Psoas muscle (tissue), 8 donors: ENCODE measurements around the gene SLC7A5. TPM values are rescaled to one million over a fixed set of nuclear protein-coding genes. Genes with fewer than 3 reads are reported as not detected.
"Not testable (repeated sequence)": the region's sequence is repeated elsewhere in the genome, so short reads cannot be mapped to it uniquely, and the experiment has no call there.

Experiments used
- ATAC-seq, 4 donors: fragments of 200-7000 bp; cut with Tn5 transposase; one replicate each; pipeline ENCODE4 v1.9.1; 2020; ENCODE audit warnings: moderate library complexity in 3 of 4, mild to moderate bottlenecking in 2 of 4
- DNase-seq, 2 donors: peaks; one replicate each; pipeline ENCODE4 v3.0.0-alpha.2; 2020
- H3K27ac ChIP-seq: fragments of 200-600 bp; one replicate; pipeline ENCODE4 v1.8.0; 2022
- H3K27me3 ChIP-seq, 3 donors: fragments of 200-600 bp in 1 of 3; one replicate each; pipeline versions ENCODE4 v1.6.1 to v1.8.0; 2013 to 2022; ENCODE audit warnings: low read length in 2 of 3, mild to moderate bottlenecking in 2 of 3, moderate library complexity in 1 of 3; ENCODE audit not compliant: insufficient read depth in 3 of 3
- H3K36me3 ChIP-seq, 2 donors: fragments of 200-600 bp in 1 of 2; one replicate each; pipeline versions ENCODE4 v1.6.1 to v1.8.0; 2013 to 2022; ENCODE audit warnings: low read depth in 1 of 2, mild to moderate bottlenecking in 1 of 2, moderate library complexity in 1 of 2; ENCODE audit not compliant: insufficient read depth in 1 of 2
- H3K4me1 ChIP-seq: fragments of 200-600 bp; one replicate; pipeline ENCODE4 v1.8.0; 2022
- H3K4me3 ChIP-seq: fragments of 200-600 bp; one replicate; pipeline ENCODE4 v1.8.0; 2022; ENCODE audit warnings: mild to moderate bottlenecking
- H3K9me3 ChIP-seq: fragments of 200-600 bp; one replicate; pipeline ENCODE4 v1.8.0; 2022
- CTCF ChIP-seq: fragments of 200-600 bp; IDR thresholded peaks from one replicate; pipeline ENCODE4 v1.8.0; 2022; ENCODE audit warnings: antibody characterized with exemption
- WGBS, 3 donors: extraction: QIAGEN DNeasy Blood & Tissue Kit; methylation state at CpG; one replicate each; pipeline versions ENCODE4 v1.1.6 to v1.1.7; 2013; 5-methylcytosine and 5-hydroxymethylcytosine counted together
- intact Hi-C, 2 donors: fragments of 100-400 bp; cut with DNase I; formaldehyde crosslinking; loops; one replicate each; pipeline versions ENCODE4 v1.11.0 to v1.14.2; 2022
- polyA plus RNA-seq, 3 donors: library from polyadenylated mRNA; stranded (reverse); fragments of 200-250 nt; gene quantifications; one replicate each; pipeline ENCODE4 v1.2.3, GENCODE V29; 2013
- total RNA-seq, 4 donors: library from RNA; stranded (reverse); fragmentation: NEBNext Ultra II Directional in 2 of 4; extraction: Animal tissue kit (Norgen Biotek cat#: 25700) in 2 of 4; gene quantifications; one replicate each; pipeline versions ENCODE4 v1.2.1 to v1.2.4, GENCODE V29; 2021 to 2023
- donor health status: healthy with polysubstance abuse.
- donor health status: DM: no; HTN: no; CAD: no; lungs with moderate emphysema.
- donor health status: Bipolar disorder and iron deficiency.
- donor health status: healthy.
- donor health status: DM: yes; HTN: yes; CAD: no.
- donor health status: DM: no; HTN: no; CAD: no.
- donor health status: DM: no; HTN: no; CAD: no.
- donor health status: DM: yes; HTN: yes; CAD: no.

The SLC7A5 gene
- total and polyA plus RNA-seq, 7 donors, result 9.8 to 63.6 (median 20.2) TPM

- H3K27me3 ChIP-seq, result no peaks in the 10 kb centered on the region
- no peak for DNase-seq
- peaks cover 0 to 43% of the 10 kb centered on the region in 2 donors for H3K36me3 ChIP-seq
- ATAC-seq, result peak in 2 of 4 donors; percentile 5 to 25
- no peaks in the 10 kb centered on the region for H3K4me1 ChIP-seq
- intact Hi-C loops, result no loop called here
- H3K27ac ChIP-seq, result no peak overlapping the region
- TF ChIP-seq CTCF, result no peak
- H3K9me3 ChIP-seq, result no peaks in the 10 kb centered on the region
- WGBS, 3 donors, result 76 to 85% (median 77%) methylated on average over 16 of the region's 16 CpGs
- no peak overlapping the region for H3K4me3 ChIP-seq
These were observed 40.2 kb downstream of the SLC7A5 start for GRCh38 chr16:87828907-87829621.

- Histone ChIP-seq H3K9me3 (no peaks in the 10 kb centered on the region), H3K27me3 (no peaks in the 10 kb centered on the region), H3K4me3 (no peak overlapping the region), H3K4me1 (no peaks in the 10 kb centered on the region), H3K27ac (no peak overlapping the region), H3K36me3 (peaks cover 0 to 36% of the 10 kb centered on the region in 2 donors)
- ATAC-seq (peak in 3 of 4 donors; percentile 10 to 17 (median 10)), DNase-seq (no peak)
- TF ChIP-seq CTCF, result no peak
- WGBS, 3 donors, result 69 to 76% (median 73%) methylated on average over 20 of the region's 20 CpGs
- intact Hi-C loops, result no loop called here
These were observed 41.0 kb downstream of the SLC7A5 start for GRCh38 chr16:87828071-87828906.

- H3K27ac ChIP-seq, H3K27me3 ChIP-seq, H3K4me1 ChIP-seq, H3K9me3 ChIP-seq, H3K4me3 ChIP-seq, DNase-seq, ATAC-seq, intact Hi-C loops: not testable (repeated sequence)
- WGBS, 3 donors, result 89 to 96% (median 92%) methylated on average over 7 of the region's 7 CpGs
- H3K36me3 ChIP-seq, result peaks cover 0 to 28% of the 10 kb centered on the region in 2 donors
These were observed 41.8 kb downstream of the SLC7A5 start for GRCh38 chr16:87827588-87827915.

- peak in 1 of 4 donors; percentile 23 for ATAC-seq
- 83 to 92% (median 88%) methylated on average over 25 to 28 of the region's 28 CpGs for WGBS, 3 donors
- TF ChIP-seq CTCF, result no peak
These were observed 42.3 kb downstream of the SLC7A5 start for GRCh38 chr16:87826798-87827587.

GRCh38 chr16:87826407-87826797 lies 42.9 kb downstream of the SLC7A5 start:
- H3K9me3 ChIP-seq, DNase-seq, ATAC-seq, H3K4me3 ChIP-seq, H3K4me1 ChIP-seq, H3K27ac ChIP-seq, H3K27me3 ChIP-seq, intact Hi-C loops: not testable (repeated sequence)
- H3K36me3 ChIP-seq, result peaks cover 0 to 17% of the 10 kb centered on the region in 2 donors
- 64 to 87% (median 70%) methylated on average over 4 of the region's 4 CpGs for WGBS, 3 donors

More at GRCh38 chr16:87826798-87827587, 42.3 kb downstream of the SLC7A5 start:
- Histone ChIP-seq H3K4me3 (no peak overlapping the region), H3K4me1 (no peaks in the 10 kb centered on the region), H3K27me3 (no peaks in the 10 kb centered on the region), H3K9me3 (no peaks in the 10 kb centered on the region), H3K27ac (no peak overlapping the region), H3K36me3 (peaks cover 0 to 23% of the 10 kb centered on the region in 2 donors)
- DNase-seq, result no peak
- intact Hi-C loops, result no loop called here

GRCh38 chr16:87825842-87826120 lies 43.5 kb downstream of the SLC7A5 start:
- H3K27me3 ChIP-seq, H3K27ac ChIP-seq, H3K4me3 ChIP-seq, H3K4me1 ChIP-seq, H3K9me3 ChIP-seq, DNase-seq, ATAC-seq, intact Hi-C loops: not testable (repeated sequence)
- 48 to 75% (median 56%) methylated on average over 5 of the region's 5 CpGs for WGBS, 3 donors
- peaks cover 0 to 10% of the 10 kb centered on the region in 2 donors for H3K36me3 ChIP-seq
